ENCODE data around the gene PARD3B.
A peak's percentile ranks its signal among the peaks of the same experiment; 100 is the strongest.

PARD3B gene

GRCh38 chr2:205566606-205567168 is 1021.4 kb downstream of the PARD3B start:
- no peak for DNase-seq (ENCODE audit: low spot score)
- ChIA-PET CTCF (no interaction called here), POLR2A (ENCODE audit: low non-redundant PET) (no interaction called here)
- no peak for TF ChIP-seq CTCF (conservative IDR thresholded peaks at IDR 0.05; ENCODE audit: low read depth)
- H3K27ac ChIP-seq, result no peak overlapping the region

- CTCF ChIA-PET, result no interaction called here
- no peak for TF ChIP-seq CTCF (conservative IDR thresholded peaks at IDR 0.05; ENCODE audit: low read depth)
- POLR2A ChIA-PET (ENCODE audit: low non-redundant PET), result no interaction called here
- DNase-seq (ENCODE audit: low spot score), result peak; percentile 16
- no peak overlapping the region for H3K27ac ChIP-seq
Observed at GRCh38 chr2:205568620-205569019, 1023.3 kb downstream of the PARD3B start.

GRCh38 chr2:205570648-205571047 is 1025.4 kb downstream of the PARD3B start:
- ChIA-PET POLR2A (ENCODE audit: low non-redundant PET) (no interaction called here), CTCF (no interaction called here)
- no peak for DNase-seq (ENCODE audit: low spot score)

GRCh38 chr2:205571360-205571959 is 1026.2 kb downstream of the PARD3B start:
- no peak overlapping the region for H3K27ac ChIP-seq
- DNase-seq (ENCODE audit: low spot score), result no peak
- TF ChIP-seq CTCF (conservative IDR thresholded peaks at IDR 0.05; ENCODE audit: low read depth), result no peak
- POLR2A ChIA-PET (ENCODE audit: low non-redundant PET), result no interaction called here
- CTCF ChIA-PET, result no interaction called here

More at GRCh38 chr2:205570648-205571047, 1025.4 kb downstream of the PARD3B start:
- no peak for TF ChIP-seq CTCF (conservative IDR thresholded peaks at IDR 0.05; ENCODE audit: low read depth)
- H3K27ac ChIP-seq, result no peak overlapping the region

- ChIA-PET CTCF (interaction anchor here (0.6 kb wide), 1 partner anchor 1436 kb away, joined by 3 read pairs; no protein-coding TSS in a partner anchor), POLR2A (ENCODE audit: low non-redundant PET) (no interaction called here)
- no peak for TF ChIP-seq CTCF (conservative IDR thresholded peaks at IDR 0.05; ENCODE audit: low read depth)
- no peak for DNase-seq (ENCODE audit: low spot score)
- no peak overlapping the region for H3K27ac ChIP-seq
Observed at GRCh38 chr2:205574001-205574400, 1028.7 kb downstream of the PARD3B start.

- ChIA-PET CTCF (interaction anchor here (0.7 kb wide), 1 partner anchor 10 kb away, joined by 5 read pairs; no protein-coding TSS in a partner anchor), POLR2A (ENCODE audit: low non-redundant PET) (no interaction called here)
- DNase-seq (ENCODE audit: low spot score), result no peak
- no peak overlapping the region for H3K27ac ChIP-seq
- no peak for TF ChIP-seq CTCF (conservative IDR thresholded peaks at IDR 0.05; ENCODE audit: low read depth)
Observed at GRCh38 chr2:205579335-205579734, 1034.1 kb downstream of the PARD3B start.

All from RWPE1 (cell line).